ENCODE data around the gene ARHGEF9.

DNA sequence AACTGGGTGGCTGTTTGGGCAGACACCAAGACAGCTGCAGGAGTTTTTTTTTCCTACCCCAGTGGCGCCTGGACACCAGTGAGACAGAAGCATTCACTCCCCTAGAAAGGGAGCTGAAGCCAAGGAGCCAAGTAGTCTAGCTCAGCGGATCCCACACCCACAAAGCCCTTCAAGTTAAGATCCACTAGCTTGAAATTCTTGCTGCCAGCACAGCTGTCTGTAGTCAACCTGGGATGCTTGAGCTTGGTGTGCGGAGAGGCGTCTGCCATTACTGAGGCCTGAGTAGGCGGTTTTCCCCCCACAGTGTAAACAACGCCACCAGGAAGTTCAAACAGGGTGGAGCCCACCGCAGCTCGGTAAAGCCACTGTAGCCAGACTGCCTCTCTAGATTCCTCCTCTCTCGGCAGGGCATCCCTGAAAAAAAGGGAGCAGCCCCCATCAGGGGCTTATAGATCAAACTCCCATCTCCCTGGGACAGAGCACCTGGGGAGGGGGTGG is 171.4 kb downstream of the ARHGEF9 start:
- TF ChIP-seq POLR2AphosphoS5 (IDR thresholded peaks at IDR 0.05; ENCODE audit: low read depth, low read length) (no peak), SIN3A (IDR thresholded peaks at IDR 0.05; ENCODE audit: borderline replicate concordance, insufficient read depth, low read length) (no peak)
